NCI-H2227 treated with DMSO at 0.1 percent for 48 hours (cell line): ENCODE data around the gene ART5.

Experiments
- DNase-seq: peaks from one replicate; lab custom pipeline; 2025; lab: John Stamatoyannopoulos, UW

ART5 gene

GRCh38 chr11:3641701-3642070 is at the start of gene ART5:
Gene ART5, minus strand, starts transcription at chr11:3641992. Its CDS starts 130 bp downstream, at chr11:3641862.
- DNase-seq: no peak

- no peak for DNase-seq
Observed at GRCh38 chr11:3686751-3687150, 45.0 kb upstream of the ART5 start.

- no peak for DNase-seq
Observed at GRCh38 chr11:3685923-3686322, 44.1 kb upstream of the ART5 start.

- no peak for DNase-seq
Observed at GRCh38 chr11:3684819-3685172, 43.0 kb upstream of the ART5 start.

- no peak for DNase-seq
Observed at GRCh38 chr11:3684129-3684818, 42.5 kb upstream of the ART5 start.

GRCh38 chr11:3683039-3683438 is 41.2 kb upstream of the ART5 start:
- DNase-seq: no peak

GRCh38 chr11:3679077-3679476 is 37.3 kb upstream of the ART5 start:
- no peak for DNase-seq

- no peak for DNase-seq
Observed at GRCh38 chr11:3675971-3676370, 34.2 kb upstream of the ART5 start.

GRCh38 chr11:3674189-3674588 is 32.4 kb upstream of the ART5 start:
- no peak for DNase-seq

- DNase-seq: no peak
Observed at GRCh38 chr11:3671334-3672254, 29.8 kb upstream of the ART5 start, which contains the start of gene CHRNA10. Gene CHRNA10, minus strand, starts transcription at chr11:3671384. Its CDS starts 72 bp downstream, at chr11:3671312.

- no peak for DNase-seq
Observed at GRCh38 chr11:3669742-3670183, 28.0 kb upstream of the ART5 start.

GRCh38 chr11:3669128-3669527 is 27.3 kb upstream of the ART5 start:
- DNase-seq: no peak

GRCh38 chr11:3667149-3668035 is 25.6 kb upstream of the ART5 start:
- no peak for DNase-seq

- DNase-seq: no peak
Observed at GRCh38 chr11:3666023-3666530, 24.3 kb upstream of the ART5 start.

- no peak for DNase-seq
Observed at GRCh38 chr11:3665336-3666022, 23.7 kb upstream of the ART5 start.

- DNase-seq: no peak
Observed at GRCh38 chr11:3664032-3664630, 22.3 kb upstream of the ART5 start.

- no peak for DNase-seq
Observed at GRCh38 chr11:3662856-3663255, 21.1 kb upstream of the ART5 start.

- DNase-seq: no peak
Observed at GRCh38 chr11:3660960-3661359, 19.2 kb upstream of the ART5 start.

- no peak for DNase-seq
Observed at GRCh38 chr11:3659595-3660515, 18.1 kb upstream of the ART5 start.

GRCh38 chr11:3658252-3658651 is 16.5 kb upstream of the ART5 start:
- no peak for DNase-seq
